Neutrophil (primary cell): ENCODE measurements around the gene P2RY4.
"Not testable (repeated sequence)": the region's sequence is repeated elsewhere in the genome, so short reads cannot be mapped to it uniquely, and the experiment has no call there.

Experiments
- H3K27ac ChIP-seq: fragments of 200-600 bp; sonication (generic); 2 replicates; pipeline ENCODE4 v1.5.1; 2016; ENCODE audit warnings: mild to moderate bottlenecking, moderate library complexity
- H3K27me3 ChIP-seq: fragments of 200-600 bp; sonication (generic); 2 replicates; pipeline ENCODE4 v1.6.0; 2016; ENCODE audit warnings: mild to moderate bottlenecking
- H3K36me3 ChIP-seq: fragments of 200-600 bp; sonication (generic); 2 replicates; pipeline ENCODE4 v1.5.1; 2017
- H3K4me1 ChIP-seq, 2 experiments: fragments of 200-600 bp in 1 of 2; sonication (generic) in 1 of 2; 1 replicate in 1 of 2; 2 replicates in 1 of 2; pipeline versions ENCODE4 v1.5.1 to v1.6.1; 2013 to 2016; ENCODE audit warnings: low read depth in 1 of 2, low read length in 1 of 2, mild to moderate bottlenecking in 1 of 2, moderate library complexity in 1 of 2; ENCODE audit not compliant: control insufficient read depth in 1 of 2, insufficient read depth in 1 of 2
- H3K4me3 ChIP-seq, 2 experiments: fragments of 200-600 bp in 1 of 2; sonication (generic) in 1 of 2; 1 replicate in 1 of 2; 2 replicates in 1 of 2; pipeline ENCODE4 v1.5.1; 2013 to 2016; ENCODE audit warnings: low read depth in 1 of 2, low read length in 1 of 2, mild to moderate bottlenecking in 1 of 2, moderate library complexity in 1 of 2
- H3K9me3 ChIP-seq: fragments of 200-600 bp; sonication (generic); 2 replicates; pipeline ENCODE4 v1.5.1; 2016
- CTCF ChIP-seq: fragments of 200-600 bp; sonication (generic); IDR thresholded peaks from 2 replicates; pipeline ENCODE4 v1.5.1; 2016; ENCODE audit warnings: antibody characterized with exemption

Gene P2RY4

GRCh38 chrX:70219938-70220764, 39.9 kb downstream of the P2RY4 start:
- no peaks in the 10 kb centered on the region for H3K27me3 ChIP-seq
- H3K4me3 ChIP-seq = no peak overlapping the region
- H3K27ac ChIP-seq = no peak overlapping the region
- no peaks in the 10 kb centered on the region for H3K36me3 ChIP-seq
- no peaks in the 10 kb centered on the region for H3K9me3 ChIP-seq
- TF ChIP-seq CTCF = no peak
- H3K4me1 ChIP-seq = no peaks in the 10 kb centered on the region

GRCh38 chrX:70209570-70209969, 50.4 kb downstream of the P2RY4 start:
- H3K4me3 ChIP-seq, H3K9me3 ChIP-seq, H3K27ac ChIP-seq, H3K27me3 ChIP-seq, H3K4me1 ChIP-seq, H3K36me3 ChIP-seq: not testable (repeated sequence)

- no peak for TF ChIP-seq CTCF
- H3K4me3 ChIP-seq = no peak overlapping the region
- H3K4me1 ChIP-seq = no peaks in the 10 kb centered on the region
- H3K9me3 ChIP-seq = no peaks in the 10 kb centered on the region
- H3K27ac ChIP-seq = no peak overlapping the region
- H3K36me3 ChIP-seq = no peaks in the 10 kb centered on the region
- no peaks in the 10 kb centered on the region for H3K27me3 ChIP-seq
Observed at GRCh38 chrX:70208479-70208878, 51.5 kb downstream of the P2RY4 start.
